ENCODE measurements around the gene NFKBIZ.
"Not testable (repeated sequence)": the region's sequence is repeated elsewhere in the genome, so short reads cannot be mapped to it uniquely, and the experiment has no call there.

Gene NFKBIZ

GRCh38 chr3:101851850-101852714 lies 2.8 kb downstream of the NFKBIZ start:
- no peak for DNase-seq

- DNase-seq = no peak
These were observed 3.9 kb downstream of the NFKBIZ start for GRCh38 chr3:101852983-101853840.

GRCh38 chr3:101853982-101854381 lies 4.7 kb downstream of the NFKBIZ start:
- no peak for DNase-seq

GRCh38 chr3:101854608-101855304 lies 5.4 kb downstream of the NFKBIZ start:
- no peak for DNase-seq

GRCh38 chr3:101857301-101857741 lies 8.0 kb downstream of the NFKBIZ start:
- no peak for DNase-seq

GRCh38 chr3:101858464-101859030 lies 9.2 kb downstream of the NFKBIZ start:
- no peak for DNase-seq

- DNase-seq = no peak
These were observed 10.7 kb downstream of the NFKBIZ start for GRCh38 chr3:101859882-101860448.

- DNase-seq = no peak
These were observed 12.0 kb downstream of the NFKBIZ start for GRCh38 chr3:101861212-101861788.

- no peak for DNase-seq
These were observed 12.6 kb downstream of the NFKBIZ start for GRCh38 chr3:101861789-101862415.

GRCh38 chr3:101862416-101863165 lies 13.3 kb downstream of the NFKBIZ start:
- DNase-seq = no peak

- DNase-seq = not testable (repeated sequence)
These were observed 15.6 kb downstream of the NFKBIZ start for GRCh38 chr3:101864926-101865325.

GRCh38 chr3:101865751-101866509 lies 16.6 kb downstream of the NFKBIZ start:
- no peak for DNase-seq

GRCh38 chr3:101867511-101867910 lies 18.2 kb downstream of the NFKBIZ start:
- no peak for DNase-seq

GRCh38 chr3:101867996-101868395 lies 18.7 kb downstream of the NFKBIZ start:
- no peak for DNase-seq

GRCh38 chr3:101868534-101869464 lies 19.5 kb downstream of the NFKBIZ start:
- DNase-seq = no peak

GRCh38 chr3:101870138-101870537 lies 20.8 kb downstream of the NFKBIZ start:
- no peak for DNase-seq

- DNase-seq = no peak
These were observed 24.3 kb downstream of the NFKBIZ start for GRCh38 chr3:101873619-101874018.

- DNase-seq = no peak
These were observed 26.8 kb downstream of the NFKBIZ start for GRCh38 chr3:101876142-101876541.

- no peak for DNase-seq
These were observed 29.3 kb downstream of the NFKBIZ start for GRCh38 chr3:101878589-101878988.

Data from stimulated activated naive CD4-positive, alpha-beta T cell treated with Interleukin-2 at 50 U/mL for 16 hours (primary cell).